DOHH2 (cell line): ENCODE results near the gene C1QTNF1.

Experiments
- EZH2phosphoT487 ChIP-seq: fragments of 200-600 bp; sonication (generic); IDR thresholded peaks from 2 replicates; pipeline ENCODE4 v1.6.1; 2017; ENCODE audit warnings: borderline replicate concordance, mild to moderate bottlenecking, antibody characterized with exemption, low read length, moderate library complexity, mixed read lengths
- TF ChIP-seq, protein P1 (sequence below): fragments of 200-600 bp; sonication (generic); IDR thresholded peaks from one replicate; pipeline ENCODE4 v1.5.1; 2014; ENCODE audit warnings: antibody characterized with exemption, mild to moderate bottlenecking, low read depth, low read length; ENCODE audit not compliant: poor library complexity, severe bottlenecking

DNA sequence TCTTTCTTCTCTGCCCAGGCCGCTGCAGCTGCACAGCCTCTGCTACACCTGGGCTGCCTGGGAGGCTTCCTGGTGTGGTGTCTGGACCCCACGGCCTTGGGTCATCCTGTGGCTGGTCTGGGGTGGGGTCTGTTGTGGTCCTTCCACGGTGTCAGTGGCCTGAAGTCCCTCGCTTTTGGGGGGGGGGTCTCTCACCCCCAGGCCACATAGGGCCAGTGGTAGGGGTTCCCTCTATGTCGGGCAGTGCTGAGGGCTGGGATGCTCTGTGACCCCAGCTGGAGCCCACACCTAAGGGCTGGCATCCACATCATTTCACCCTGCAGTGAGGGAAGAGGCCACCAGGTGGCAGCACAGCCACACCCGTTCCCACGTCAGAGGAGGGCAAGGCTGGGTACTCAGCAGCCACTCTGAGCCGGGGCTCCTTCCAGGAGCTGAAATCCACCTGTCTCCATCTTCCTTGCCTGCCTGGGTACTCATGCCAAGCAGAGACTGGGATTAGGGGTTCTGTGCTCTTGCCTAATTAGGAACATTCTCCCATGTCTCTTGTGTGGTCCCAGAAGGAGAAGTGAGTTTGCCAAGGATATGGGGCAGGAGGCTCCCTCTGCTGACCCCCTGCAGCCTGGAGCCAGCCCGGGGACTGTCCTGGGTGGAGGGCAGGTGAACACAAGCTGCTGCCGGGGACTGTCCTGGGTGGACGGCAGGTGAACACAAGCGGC lies 63.6 kb downstream of the C1QTNF1 start:
- TF ChIP-seq, protein P1, sequence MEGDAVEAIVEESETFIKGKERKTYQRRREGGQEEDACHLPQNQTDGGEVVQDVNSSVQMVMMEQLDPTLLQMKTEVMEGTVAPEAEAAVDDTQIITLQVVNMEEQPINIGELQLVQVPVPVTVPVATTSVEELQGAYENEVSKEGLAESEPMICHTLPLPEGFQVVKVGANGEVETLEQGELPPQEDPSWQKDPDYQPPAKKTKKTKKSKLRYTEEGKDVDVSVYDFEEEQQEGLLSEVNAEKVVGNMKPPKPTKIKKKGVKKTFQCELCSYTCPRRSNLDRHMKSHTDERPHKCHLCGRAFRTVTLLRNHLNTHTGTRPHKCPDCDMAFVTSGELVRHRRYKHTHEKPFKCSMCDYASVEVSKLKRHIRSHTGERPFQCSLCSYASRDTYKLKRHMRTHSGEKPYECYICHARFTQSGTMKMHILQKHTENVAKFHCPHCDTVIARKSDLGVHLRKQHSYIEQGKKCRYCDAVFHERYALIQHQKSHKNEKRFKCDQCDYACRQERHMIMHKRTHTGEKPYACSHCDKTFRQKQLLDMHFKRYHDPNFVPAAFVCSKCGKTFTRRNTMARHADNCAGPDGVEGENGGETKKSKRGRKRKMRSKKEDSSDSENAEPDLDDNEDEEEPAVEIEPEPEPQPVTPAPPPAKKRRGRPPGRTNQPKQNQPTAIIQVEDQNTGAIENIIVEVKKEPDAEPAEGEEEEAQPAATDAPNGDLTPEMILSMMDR, result peak; percentile 89
- TF ChIP-seq EZH2phosphoT487, result no peak
